NCI-H510A treated with DMSO at 0.1 percent for 48 hours (cell line): ENCODE results near the gene ANKRD11.
"Not testable (repeated sequence)": the region's sequence is repeated elsewhere in the genome, so short reads cannot be mapped to it uniquely, and the experiment has no call there.

ENCODE experiments used
- DNase-seq: peaks from one replicate; lab custom pipeline; 2025; lab: John Stamatoyannopoulos, UW

The ANKRD11 gene

DNA sequence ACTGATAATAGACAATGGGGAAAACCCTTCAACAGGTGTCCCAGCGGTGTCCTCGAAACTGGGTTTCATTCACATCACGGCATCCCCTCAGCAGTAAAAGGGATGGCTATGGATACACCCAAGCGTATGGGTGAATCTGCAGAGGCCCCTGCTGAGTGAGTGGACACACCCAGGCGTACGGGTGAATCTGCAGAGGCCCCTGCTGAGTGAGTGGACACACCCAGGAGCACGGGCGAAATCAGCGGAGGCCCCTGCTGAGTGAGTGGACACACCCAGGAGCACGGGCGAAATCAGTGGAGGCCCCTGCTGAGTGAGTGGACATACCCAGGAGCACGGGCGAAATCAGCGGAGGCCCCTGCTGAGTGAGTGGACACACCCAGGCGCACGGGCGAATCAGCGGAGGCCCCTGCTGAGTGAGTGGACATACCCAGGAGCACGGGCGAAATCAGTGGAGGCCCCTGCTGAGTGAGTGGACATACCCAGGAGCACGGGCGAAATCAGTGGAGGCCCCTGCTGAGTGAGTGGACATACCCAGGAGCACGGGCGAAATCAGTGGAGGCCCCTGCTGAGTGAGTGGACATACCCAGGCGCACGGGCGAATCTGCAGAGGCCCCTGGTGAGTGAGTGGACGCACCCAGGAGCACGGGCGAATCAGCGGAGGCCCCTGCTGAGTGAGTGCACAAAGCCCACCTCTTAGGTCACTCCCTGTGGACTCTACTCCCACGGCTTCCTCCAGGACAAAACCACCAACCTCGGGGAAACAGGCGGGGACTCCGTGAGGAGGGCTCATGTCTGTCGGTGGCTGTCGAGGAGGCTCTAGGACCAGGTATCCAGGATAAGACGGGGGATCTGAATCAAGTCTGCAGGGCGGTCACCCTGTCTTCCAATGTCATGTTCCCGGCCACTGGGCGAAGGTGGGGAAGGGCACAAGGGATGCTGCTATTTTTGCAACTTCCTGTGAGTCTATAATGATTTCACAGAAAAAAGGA is 161.7 kb downstream of the ANKRD11 start:
- not testable (repeated sequence) for DNase-seq

DNA sequence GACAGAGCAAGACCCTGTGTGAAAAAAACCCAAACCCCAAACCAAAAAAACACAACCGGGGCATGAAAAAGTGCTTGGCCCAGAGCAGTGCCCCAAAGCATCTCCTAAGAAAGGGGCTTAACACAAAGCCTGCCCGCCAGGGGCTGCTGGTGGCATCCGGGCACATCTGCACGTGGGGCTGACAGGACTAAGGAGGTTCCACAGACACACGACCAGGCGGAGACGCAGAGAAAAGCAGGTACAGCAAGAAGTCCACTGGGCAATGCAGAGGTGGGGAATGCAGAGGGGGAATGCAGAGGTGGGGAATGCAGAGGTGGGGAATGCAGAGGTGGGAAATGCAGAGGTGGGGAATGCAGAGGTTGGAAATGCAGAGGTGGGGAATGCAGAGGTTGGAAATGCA is 163.6 kb downstream of the ANKRD11 start:
- no peak for DNase-seq

DNA sequence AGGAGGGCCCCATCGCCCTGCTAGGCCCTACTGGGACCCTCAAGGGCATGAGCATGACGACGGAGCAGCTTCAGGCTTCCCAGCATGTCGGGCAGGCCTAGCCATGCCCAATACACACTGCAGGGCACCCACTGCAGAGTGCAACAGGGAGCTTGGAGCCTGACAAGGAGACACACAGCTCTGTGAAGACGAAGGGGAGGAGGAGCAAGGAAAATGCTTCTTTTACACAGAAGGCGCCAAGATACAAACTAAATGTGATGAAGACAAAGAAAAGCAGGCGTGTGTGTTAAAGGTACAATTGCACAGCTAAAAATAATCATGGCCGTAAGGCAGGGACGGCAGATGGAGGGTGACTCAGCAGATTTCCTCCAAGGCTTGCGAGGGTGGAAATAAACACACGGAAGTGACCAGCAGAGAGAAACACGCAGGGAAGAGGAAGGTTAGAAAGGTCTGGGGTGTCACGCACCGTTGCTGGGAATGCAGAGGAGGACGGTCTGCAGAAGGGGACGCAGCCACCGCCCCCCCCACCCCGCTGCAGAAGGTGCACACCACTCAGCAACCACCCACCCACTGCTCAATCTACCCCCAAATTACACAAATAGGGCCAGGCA is 164.4 kb downstream of the ANKRD11 start:
- DNase-seq = no peak

DNA sequence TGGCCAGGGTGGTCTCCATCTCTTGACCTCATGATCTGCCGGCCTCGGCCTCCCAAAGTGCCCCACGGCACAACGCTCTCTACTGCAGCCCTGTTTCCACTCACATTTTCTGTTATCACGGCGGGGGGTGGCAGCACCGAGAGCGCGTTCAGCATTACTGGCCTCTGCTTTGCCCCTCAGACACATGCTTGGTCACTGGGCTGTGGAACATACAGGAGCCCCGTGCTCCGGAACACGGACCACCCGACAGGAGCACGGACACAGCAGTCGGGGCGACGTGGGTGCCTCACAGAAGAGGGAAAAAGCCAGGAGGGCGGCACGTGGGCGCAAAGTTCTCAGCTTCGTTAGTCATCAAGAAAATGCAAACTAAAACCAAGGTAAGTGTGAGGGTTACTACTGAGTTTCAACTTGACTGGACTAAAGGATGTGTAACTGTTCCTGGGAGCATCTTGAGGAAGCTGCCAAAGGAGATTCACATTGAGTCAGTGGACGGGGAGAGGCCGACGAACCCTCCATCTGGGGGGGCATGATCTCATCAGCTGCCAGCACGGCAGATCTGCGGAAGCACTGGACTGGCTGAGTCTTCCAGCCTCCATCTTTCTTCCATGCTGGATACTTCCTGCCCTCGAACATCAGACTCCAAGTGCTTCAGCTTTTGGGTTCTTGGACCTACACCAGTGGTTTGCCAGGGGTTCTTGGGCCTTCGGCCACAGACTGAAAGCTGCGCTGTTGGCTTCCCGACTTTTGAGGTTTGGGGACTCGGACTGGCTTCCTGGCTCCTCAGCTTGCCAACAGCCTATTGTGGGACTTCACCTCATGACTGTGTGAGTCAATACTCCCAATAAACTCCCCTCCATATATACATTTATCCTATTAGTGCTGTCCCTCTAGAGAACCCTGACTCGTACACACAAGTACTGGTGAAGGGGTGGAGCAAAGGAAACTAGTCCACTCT is 166.0 kb downstream of the ANKRD11 start:
- peak; percentile 16 for DNase-seq

DNA sequence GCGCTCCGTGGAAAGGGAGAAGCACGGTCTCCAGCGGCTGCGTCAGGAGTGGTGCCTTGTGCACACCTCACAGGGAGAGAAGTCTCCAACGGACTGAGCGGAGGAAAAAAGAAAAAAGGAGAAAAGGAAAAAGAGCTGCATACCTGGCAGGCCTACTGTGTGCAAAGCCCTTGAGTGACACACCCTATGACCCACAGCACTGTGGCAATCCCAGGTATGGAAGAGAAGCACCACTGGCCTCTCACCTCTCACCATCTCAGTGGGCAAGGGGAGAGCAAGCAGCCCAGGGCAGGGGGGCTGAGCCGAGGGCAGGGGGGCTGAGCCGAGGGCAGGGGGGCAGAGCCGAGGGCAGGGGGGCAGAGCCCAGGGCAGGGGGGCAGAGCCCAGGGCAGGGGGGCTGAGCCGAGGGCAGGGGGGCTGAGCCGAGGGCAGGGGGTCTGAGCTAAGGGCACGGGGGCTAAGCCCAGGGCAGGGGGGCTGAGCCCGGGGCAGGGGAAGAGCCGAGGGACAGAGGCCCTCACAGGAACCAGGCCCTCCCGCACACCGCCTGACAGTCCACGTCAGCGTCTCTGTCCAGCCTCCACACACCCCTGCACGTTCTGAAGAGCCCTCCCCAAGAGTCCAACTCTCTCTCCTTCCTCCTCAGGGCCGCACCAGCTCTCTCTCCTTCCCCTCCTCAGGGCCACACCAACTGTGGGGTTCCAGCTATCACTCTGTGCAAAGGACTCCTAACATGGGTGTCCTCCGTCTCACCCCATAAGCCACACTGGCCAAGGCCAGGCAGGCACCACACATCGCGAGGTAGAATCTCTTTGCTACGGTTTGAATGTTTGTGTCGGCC is 167.0 kb downstream of the ANKRD11 start:
- DNase-seq = no peak

DNA sequence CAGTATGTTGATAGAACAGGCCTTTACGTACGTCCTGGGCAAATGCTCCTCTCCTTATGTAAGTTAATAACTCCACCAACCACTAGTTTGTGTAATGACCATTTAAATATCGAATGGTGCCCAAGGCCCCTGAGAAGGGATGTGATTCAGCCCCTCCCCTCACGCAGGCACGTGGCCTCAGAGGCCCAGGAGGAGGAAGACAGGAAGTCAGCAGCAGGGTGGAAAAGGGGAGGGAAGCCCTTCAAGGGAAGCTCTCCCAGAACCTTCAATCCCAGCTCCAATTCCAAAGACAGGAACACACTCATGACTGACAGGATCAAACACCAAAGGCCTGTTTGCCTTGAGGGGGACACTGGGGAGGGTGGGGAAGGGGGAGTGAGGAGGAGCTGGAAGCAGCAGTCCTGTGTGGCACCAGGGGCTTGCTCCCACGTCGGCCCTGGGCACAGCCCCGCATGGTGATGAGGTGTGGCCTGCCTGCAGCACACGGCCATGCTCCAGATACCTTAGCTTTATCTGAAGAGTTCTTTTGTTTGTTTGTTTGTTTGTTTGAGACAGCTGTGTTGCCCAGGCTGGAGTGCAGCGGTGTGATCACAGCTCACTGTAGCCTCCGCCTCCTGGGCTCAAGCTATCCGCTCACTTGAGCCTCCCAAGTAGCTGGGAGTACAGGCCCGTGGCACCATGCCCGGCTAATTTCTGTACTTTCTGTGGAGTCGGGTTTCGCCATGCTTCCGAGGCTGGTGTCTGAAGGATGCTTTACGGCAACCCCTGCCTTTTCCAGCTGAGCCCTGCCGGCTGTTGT is 167.8 kb downstream of the ANKRD11 start:
- peak; percentile 71 for DNase-seq

DNA sequence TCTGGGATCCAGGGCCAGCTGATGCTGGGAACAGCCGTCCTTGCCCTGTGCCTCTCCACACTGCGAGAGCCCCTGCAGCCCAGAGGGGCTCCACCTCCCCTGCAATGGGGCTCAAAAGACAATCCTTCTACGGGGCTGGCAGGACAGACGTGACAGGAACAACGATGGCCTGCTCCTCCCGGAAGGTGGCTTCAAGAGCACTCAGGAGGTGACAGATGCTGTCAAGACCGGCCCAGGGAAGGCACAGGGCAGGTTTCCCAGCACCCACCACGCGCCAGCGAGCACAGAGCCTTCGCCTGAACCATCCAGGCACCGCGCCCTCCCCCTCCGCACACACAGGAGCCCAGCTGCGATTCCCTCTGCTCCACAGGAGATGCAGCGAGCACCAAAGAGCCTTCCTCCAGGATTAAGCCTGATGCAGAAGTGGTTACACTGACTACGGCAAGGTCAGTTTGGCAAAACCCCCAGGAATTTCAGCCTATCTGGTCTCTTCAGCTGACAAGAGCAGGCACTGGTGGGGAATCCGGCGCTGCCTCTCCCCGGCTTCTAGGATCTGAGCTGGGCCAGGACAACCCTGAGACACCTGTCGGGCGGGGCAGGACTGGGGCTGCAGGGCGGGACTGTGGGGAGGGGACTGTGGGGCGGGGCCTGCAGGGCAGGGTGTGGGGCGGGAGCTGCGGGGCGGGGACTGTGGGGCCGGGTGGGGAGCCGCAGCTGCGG is 169.4 kb downstream of the ANKRD11 start:
- DNase-seq = peak; percentile 71

DNA sequence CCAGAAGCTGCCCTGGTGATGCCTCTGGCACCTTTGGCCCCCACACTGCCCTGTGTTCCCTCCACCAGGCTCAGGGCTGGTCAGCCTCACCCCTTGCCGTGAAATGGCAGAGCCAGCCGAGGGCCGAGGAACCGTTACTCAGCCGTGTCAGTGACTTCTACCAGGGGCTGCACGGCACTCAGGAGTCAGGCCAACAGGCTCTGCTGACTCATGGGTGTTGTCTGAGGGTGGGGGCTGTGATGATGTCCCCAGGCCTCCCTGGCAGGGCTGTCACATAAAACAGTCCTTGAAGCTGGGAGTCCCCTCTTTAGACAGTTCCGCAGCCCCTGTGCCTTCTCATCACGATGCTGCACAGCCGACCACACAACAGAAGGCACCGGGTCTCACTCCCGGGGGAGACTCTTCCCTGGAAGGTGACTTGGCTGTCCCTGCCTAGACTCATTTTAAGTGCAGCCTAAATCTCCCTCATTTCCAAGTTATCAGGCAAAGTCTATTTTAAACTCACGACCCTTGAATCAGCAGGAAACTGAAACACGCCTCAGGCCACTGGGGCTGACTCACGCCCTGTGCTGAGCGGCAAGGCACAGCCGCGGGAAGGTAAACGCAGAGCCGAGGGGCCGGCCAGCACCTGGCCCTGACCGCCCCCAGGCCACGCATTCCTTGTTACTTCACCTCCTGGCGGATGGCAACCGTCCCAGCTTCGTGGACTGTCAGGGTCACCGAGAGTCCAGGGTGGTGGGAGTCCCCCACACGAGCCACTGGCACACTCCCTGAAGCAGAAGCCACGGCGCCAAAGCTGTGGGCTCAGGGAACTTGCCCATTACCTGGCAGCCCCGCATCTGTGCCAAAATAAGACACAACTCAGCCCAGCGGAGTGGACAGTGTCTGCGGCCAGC is 170.2 kb downstream of the ANKRD11 start:
- DNase-seq = no peak

DNA sequence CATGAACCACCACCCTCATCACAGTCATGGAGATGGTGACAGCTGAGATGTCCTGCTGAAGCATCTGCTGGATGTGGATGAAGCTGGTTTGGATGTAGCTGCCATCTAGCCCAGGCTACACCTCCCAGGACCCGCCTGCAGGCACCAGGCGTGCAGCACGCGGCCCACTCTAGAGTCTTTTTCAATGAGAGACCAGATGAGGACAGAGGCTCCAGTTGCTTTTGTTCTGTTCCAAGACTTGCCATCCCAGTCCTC is 170.8 kb downstream of the ANKRD11 start:
- DNase-seq = no peak

DNA sequence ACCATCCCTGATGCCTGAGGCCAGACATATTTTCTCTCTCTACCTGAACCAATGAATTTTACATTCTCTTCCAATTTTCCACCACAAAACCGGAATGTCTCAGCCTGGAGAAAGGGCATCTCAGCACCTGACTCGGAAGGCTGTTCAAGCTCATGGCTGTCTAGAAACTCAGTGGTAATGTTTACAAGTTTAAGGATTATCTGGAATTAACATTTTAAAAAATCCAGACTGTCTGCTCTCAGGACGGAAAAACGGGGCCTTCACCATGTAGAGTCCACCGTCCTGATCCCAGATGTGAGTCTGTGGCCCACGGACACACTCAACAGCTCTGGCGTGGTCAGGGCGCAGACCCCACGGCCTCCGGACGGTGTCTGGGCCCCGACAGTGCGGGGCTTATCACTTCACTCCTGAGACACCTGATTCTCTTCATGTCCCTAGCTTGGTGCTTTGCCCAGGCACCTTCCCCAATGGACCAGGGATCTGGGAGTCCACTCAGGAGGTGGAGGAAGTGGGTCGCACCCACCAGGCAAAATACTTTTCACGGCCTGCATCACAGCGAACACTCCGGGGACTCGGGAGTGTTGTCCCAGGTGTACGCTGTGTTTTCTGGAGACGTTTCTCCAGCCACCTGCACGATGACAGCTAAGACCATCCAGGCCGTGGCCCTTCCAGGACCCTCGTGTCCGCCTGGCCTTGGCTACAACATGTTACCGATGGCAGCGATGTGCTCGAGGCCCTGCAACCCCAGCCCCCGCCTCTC is 171.3 kb downstream of the ANKRD11 start:
- DNase-seq = no peak

DNA sequence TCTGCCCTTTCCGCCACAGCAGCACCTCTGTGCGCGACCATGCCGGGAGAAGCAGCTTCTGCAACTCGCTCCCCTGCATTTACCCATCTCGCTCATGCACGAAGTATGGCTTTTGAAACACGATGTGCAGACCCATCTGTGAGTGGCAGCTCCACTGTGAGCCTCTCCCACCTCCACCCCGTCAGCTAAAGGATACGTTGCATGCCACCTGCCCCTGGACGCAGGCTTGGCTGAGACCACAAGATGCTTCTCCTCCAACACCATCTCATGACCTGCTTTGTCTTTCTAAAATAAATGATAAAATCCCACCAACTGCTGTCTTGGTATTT is 172.0 kb downstream of the ANKRD11 start:
- DNase-seq = no peak

DNA sequence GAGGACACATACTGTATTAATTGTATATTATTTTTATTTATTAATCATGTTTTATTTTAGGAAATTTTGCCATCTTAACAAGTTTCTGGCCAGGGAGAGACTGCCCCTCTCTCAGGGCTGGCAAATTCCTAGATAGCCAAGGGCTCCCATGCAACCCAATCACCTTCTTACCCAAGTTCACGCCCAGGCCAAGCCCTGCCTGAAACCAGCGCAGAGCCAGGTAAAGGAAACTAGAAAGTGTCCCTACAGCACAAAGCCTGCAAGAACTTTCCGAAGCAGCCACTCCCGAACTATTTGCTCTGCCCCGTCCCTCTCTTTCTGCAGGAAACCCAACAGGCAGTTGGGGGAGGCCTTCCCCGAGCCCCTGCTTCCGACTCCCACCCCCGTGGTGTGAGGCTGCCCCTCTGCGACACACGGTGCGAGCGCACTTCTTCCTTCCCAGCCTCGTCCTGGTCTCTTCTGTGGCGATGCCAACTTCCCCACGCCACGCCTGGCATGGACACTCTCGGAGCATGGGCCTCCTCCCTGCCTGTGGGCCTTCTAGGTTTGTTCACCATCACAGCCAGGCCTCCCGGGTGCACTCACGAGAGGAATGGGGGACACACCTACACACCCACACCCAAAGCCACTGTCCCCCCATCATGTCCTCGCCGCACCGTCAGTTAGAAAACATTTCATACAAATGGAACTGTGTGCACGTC is 172.5 kb downstream of the ANKRD11 start:
- DNase-seq = no peak

DNA sequence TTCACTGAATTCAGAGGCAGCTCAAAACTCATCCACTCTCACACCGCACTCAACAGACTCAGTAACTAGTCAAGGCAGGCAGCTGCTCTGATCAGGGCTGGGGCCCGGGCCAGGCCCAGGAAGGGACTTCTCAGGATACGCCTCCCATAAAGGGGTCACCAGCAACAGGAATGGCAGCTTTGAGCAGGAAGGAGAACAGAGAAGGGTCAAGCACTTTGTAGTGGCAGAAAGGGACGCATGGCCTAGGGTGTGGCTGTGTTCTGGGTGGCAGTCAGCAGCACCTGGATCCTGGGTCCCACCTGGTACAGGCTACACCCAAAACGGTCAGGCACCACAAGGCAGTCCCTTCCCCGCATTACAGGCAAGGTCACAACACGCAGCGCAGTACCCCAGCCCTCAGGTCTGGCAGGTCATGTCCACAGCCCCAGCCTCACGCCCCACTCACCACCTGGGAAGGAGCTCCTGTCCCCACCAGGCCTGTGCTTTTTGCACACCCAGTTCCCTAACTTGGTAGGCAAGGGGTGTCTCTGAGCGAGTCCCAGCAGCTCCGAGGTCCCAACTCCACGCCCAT is 173.2 kb downstream of the ANKRD11 start:
- DNase-seq = no peak

DNA sequence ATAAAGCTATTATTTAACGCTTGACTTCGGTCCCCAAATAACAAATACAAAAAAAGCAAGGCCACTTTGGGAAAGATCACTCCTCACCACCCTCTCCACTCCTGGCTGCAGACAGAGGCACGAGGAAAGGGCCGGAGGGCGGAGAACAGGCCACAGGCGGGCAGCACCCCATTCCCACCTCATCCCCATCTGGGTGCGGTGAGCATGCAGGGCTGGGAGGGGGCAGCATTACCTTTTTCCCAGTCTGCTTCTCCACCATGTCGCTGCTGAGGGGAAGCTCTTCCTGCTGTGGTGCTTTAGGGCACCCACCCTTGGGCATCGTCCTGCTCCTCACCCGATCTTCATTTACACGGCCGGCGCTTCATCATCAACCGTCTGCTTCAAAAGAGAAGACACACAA is 173.7 kb downstream of the ANKRD11 start:
- DNase-seq = no peak

DNA sequence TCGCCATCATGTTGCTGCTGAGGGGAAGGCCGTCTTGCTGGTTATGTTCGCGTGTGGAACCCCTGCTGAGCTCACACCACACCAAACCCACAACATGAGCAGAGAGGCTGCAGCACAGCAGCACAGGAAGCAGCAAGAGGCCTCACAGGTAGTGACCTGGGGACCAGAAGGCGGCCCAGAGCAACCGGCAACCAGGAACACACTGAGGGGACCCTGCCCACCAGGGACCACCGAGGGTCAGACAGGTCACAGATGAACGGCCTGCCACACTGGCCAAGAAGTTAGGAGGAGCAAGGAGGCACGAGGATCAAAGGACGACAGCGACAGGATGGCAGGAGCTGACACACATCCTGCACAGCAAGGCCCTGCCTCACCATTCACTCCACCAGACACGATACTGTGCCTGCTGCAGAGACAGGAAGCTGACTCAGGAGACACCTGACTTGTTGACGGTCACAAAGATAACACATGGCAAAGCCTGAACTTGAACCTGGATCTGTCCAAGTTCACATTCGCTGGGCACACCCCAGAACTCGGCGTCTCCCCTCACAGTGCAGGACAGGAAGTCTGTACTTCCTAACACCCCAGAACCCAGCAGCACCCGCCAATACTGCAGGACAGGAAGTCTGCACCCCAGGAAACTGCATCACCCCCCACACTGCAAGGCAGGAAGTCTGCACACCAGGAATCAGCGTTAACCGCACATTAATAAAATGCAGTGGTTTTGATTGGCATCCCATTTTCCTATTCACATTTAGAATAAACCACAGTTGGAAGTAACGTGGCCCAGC is 174.4 kb downstream of the ANKRD11 start:
- no peak for DNase-seq

DNA sequence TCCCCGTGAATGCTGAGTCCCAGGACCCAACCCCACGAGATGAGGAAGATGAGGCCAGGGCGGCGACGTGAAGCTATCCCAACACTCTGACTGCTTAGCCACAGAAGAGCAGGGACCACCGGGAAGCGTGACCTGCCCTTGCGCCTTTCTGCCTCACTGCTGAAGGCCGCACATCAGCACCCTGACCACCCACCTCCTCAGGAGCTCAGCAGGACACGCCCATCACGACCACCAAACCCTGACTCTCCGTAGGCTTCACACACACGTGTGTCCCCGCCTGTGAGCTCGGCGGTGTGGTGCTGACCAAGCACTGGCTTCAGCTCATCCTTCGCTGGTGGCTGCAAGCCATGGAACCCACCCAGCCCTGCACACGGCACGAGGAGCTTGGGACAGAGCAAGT is 175.1 kb downstream of the ANKRD11 start:
- no peak for DNase-seq

DNA sequence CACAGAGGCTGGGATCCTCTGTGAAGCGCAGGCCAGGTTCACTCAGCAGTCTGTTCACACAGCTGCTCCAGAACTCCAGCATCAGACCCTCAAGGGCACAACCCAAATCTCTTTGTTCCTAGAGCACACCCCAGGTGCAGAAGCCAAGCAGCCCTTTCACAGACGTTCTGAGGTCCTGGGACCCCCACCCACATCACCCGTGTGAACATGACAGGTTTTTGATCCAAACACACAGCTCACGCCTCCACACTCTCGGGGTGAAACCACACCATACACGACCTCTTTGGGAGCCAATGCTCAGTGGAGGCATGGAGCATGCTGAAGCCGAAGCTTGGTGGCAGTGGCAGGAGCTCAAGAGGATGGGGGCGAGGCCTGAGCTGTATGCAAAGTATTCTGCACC is 175.5 kb downstream of the ANKRD11 start:
- DNase-seq = no peak
